HG03432 (cell line): ENCODE data around the gene DHRSX.
"Not testable (repeated sequence)": the region's sequence is repeated elsewhere in the genome, so short reads cannot be mapped to it uniquely, and the experiment has no call there.

Experiments used
- ATAC-seq: cut with Tn5 transposase; IDR thresholded peaks from one replicate; pipeline ENCODE4 v1.9.1; 2021; ENCODE audit warnings: mild to moderate bottlenecking, moderate library complexity; ENCODE audit not compliant: unreplicated experiment

The DHRSX gene

GRCh38 chrX:2230457-2230856 lies 270.3 kb downstream of the DHRSX start:
- ATAC-seq = no peak

- ATAC-seq = no peak
Observed at GRCh38 chrX:2228536-2228935, 272.2 kb downstream of the DHRSX start.

- no peak for ATAC-seq
Observed at GRCh38 chrX:2226906-2227656, 273.7 kb downstream of the DHRSX start.

- no peak for ATAC-seq
Observed at GRCh38 chrX:2226182-2226581, 274.6 kb downstream of the DHRSX start.

- no peak for ATAC-seq
Observed at GRCh38 chrX:2224597-2225235, 276.1 kb downstream of the DHRSX start.

- no peak for ATAC-seq
Observed at GRCh38 chrX:2224161-2224560, 276.6 kb downstream of the DHRSX start.

GRCh38 chrX:2220829-2221567 lies 279.8 kb downstream of the DHRSX start:
- no peak for ATAC-seq

- ATAC-seq = no peak
Observed at GRCh38 chrX:2220296-2220695, 280.5 kb downstream of the DHRSX start.

GRCh38 chrX:2214138-2214823 lies 286.5 kb downstream of the DHRSX start:
- ATAC-seq = not testable (repeated sequence)

- not testable (repeated sequence) for ATAC-seq
Observed at GRCh38 chrX:2211667-2212066, 289.1 kb downstream of the DHRSX start.

- no peak for ATAC-seq
Observed at GRCh38 chrX:2193273-2193592, 307.5 kb downstream of the DHRSX start.

- ATAC-seq = no peak
Observed at GRCh38 chrX:2192584-2193272, 308.0 kb downstream of the DHRSX start.

- ATAC-seq = no peak
Observed at GRCh38 chrX:2188840-2189239, 311.9 kb downstream of the DHRSX start.

GRCh38 chrX:2188330-2188792 lies 312.4 kb downstream of the DHRSX start:
- no peak for ATAC-seq

- no peak for ATAC-seq
Observed at GRCh38 chrX:2187352-2188115, 313.2 kb downstream of the DHRSX start.

- no peak for ATAC-seq
Observed at GRCh38 chrX:2185341-2186082, 315.3 kb downstream of the DHRSX start.

GRCh38 chrX:2184089-2184488 lies 316.7 kb downstream of the DHRSX start:
- no peak for ATAC-seq

- no peak for ATAC-seq
Observed at GRCh38 chrX:2183193-2183725, 317.5 kb downstream of the DHRSX start.

- ATAC-seq = no peak
Observed at GRCh38 chrX:2177541-2177940, 323.2 kb downstream of the DHRSX start.
